ENCODE measurements around the gene YJU2.

DNA sequence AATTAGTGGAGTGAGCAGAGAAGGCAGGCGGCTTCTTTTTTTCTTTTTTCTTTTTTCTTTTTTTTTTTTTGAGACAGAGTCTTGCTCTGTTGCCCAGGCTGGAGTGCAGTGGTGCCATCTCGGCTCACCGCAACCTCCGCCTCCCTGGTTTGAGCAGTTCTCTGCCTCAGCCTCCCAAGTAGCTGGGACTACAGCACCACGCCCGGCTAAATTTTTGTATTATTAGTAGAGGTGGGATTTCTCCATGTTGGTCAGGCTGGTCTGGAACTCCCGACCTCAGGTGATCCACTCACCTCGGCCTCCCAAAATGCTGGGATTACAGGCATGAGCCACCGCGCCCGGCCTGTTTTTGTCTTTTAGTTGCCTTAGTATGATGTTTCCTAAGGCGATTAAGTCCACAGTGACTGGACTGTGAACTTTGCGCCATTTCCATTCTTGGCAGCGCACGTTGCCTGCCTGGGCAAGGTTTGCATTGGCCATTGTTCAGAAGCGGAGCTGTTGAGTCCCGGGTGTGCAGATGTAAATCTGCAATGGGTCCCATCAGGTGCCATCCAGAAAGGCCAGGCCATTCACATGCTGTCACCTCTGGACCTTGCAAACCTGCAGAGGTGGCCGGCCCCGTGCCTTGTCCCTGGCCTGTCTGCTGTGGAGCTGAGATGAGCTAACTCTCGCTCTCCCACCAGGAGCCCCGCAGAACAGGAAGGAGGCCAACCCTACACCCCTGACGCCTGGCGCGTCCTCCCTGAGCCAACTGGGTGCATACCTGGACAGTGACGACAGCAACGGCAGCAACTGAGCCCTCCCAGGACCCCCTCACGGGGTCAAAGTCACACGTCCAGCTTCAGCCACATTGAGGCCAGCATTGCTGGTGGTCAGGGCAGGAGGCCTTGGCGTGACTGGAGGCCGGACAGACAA is 21.3 kb downstream of the YJU2 start:
- TF ChIP-seq POLR2A (IDR thresholded peaks at IDR 0.05; ENCODE audit: borderline replicate concordance, extremely low read depth, insufficient read depth, insufficient read length): no peak
- TF ChIP-seq, protein P1, sequence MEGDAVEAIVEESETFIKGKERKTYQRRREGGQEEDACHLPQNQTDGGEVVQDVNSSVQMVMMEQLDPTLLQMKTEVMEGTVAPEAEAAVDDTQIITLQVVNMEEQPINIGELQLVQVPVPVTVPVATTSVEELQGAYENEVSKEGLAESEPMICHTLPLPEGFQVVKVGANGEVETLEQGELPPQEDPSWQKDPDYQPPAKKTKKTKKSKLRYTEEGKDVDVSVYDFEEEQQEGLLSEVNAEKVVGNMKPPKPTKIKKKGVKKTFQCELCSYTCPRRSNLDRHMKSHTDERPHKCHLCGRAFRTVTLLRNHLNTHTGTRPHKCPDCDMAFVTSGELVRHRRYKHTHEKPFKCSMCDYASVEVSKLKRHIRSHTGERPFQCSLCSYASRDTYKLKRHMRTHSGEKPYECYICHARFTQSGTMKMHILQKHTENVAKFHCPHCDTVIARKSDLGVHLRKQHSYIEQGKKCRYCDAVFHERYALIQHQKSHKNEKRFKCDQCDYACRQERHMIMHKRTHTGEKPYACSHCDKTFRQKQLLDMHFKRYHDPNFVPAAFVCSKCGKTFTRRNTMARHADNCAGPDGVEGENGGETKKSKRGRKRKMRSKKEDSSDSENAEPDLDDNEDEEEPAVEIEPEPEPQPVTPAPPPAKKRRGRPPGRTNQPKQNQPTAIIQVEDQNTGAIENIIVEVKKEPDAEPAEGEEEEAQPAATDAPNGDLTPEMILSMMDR (IDR thresholded peaks at IDR 0.05 in 2 of 3, conservative IDR thresholded peaks at IDR 0.05 in 1 of 3; ENCODE audit: borderline replicate concordance in 1 of 3, insufficient read depth in 1 of 3, low read depth in 2 of 3, low read length in 2 of 3): no peak
- TF ChIP-seq CBX3 (IDR thresholded peaks at IDR 0.05; ENCODE audit: low read depth): no peak
- no peak for TF ChIP-seq TCF7L2 (IDR thresholded peaks at IDR 0.05; ENCODE audit: borderline replicate concordance, extremely low read depth, insufficient read depth, insufficient read length)
- TF ChIP-seq EZH2 (IDR thresholded peaks at IDR 0.05): no peak
- TF ChIP-seq RAD21 (IDR thresholded peaks at IDR 0.05; ENCODE audit: low read depth): no peak
- no peak for TF ChIP-seq SIN3A (IDR thresholded peaks at IDR 0.05; ENCODE audit: low read depth)
- TF ChIP-seq POLR2AphosphoS5 (IDR thresholded peaks at IDR 0.05; ENCODE audit: low read depth, low read length): no peak
- TF ChIP-seq EGR1 (IDR thresholded peaks at IDR 0.05; ENCODE audit: low read depth): no peak
- no peak for TF ChIP-seq EZH2phosphoT487 (IDR thresholded peaks at IDR 0.05; ENCODE audit: borderline replicate concordance)
- no peak for TF ChIP-seq SP1 (IDR thresholded peaks at IDR 0.05; ENCODE audit: low read depth)
- no peak for TF ChIP-seq JUND (IDR thresholded peaks at IDR 0.05)
- no peak for TF ChIP-seq CEBPB (IDR thresholded peaks at IDR 0.05; ENCODE audit: low read depth)
